GM12891 (cell line): ENCODE results near the gene RBCK1.

Experiments
- POLR2A ChIP-seq: IDR thresholded peaks from 2 replicates; pipeline ENCODE4 v1.6.1; 2011; ENCODE audit warnings: low read depth, low read length, control low read depth
- POLR2AphosphoS5 ChIP-seq: IDR thresholded peaks from 2 replicates; pipeline ENCODE4 v1.6.1; 2011; ENCODE audit warnings: low read depth, low read length, control low read depth
- POU2F2 ChIP-seq: IDR thresholded peaks from 2 replicates; pipeline ENCODE4 v1.6.1; 2011; ENCODE audit warnings: low read depth, mild to moderate bottlenecking, control low read depth, low read length, moderate library complexity
- SPI1 ChIP-seq: IDR thresholded peaks from 2 replicates; pipeline ENCODE4 v1.6.1; 2011; ENCODE audit warnings: low read depth, low read length, control low read depth
- TAF1 ChIP-seq: IDR thresholded peaks from 2 replicates; pipeline ENCODE4 v1.6.1; 2011; ENCODE audit warnings: low read depth, low read length, control low read depth

DNA sequence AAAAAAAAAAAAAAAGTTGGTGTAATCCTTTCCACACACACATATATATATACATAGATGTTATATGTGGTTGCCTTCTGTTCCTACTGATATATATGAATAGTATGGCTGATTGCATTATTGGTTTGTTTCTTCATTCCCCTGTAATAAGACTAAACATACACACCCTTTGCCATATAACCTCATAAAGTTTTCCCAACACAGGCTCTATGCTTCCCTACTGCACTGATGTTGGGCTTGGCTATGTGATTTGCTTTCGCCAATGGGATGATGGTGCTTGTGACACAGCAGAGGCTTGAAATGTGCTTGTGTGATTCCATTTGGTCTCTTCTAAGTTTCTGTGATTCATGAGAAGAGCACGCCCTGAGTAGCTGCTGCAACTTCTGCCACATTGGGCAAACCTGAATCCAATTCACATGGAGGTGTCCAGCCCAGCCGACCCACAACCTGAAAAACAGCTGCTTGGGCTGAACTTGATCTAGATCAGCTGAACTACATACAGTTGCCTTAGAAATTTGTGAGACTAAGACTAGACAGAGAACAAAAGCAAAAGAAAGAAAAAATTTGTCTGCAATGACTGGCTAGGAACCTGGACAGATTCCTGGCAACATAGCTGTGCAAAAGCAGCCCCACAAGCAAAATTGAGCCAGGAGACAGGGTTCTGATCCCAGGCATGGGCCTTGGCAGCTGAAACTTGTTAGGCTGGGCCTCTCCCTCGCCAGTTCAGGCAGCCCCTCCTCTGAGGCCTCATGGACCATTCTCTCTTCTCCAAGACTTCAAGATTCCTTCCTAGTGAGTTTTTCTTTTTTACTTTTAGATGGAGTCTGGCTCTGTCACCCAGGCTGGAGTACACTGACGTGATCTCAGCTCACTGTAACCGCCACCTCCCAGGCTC, 67.6 kb downstream of the RBCK1 start:
- TF ChIP-seq TAF1 (no peak), POLR2AphosphoS5 (no peak), POLR2A (no peak), POU2F2 (no peak), SPI1 (no peak)
